Peyer's patch (tissue), 4 donors: ENCODE data around the gene PDLIM7. TPM values are rescaled to one million over a fixed set of nuclear protein-coding genes. Genes with fewer than 3 reads are reported as not detected.

Experiments
- DNase-seq, 3 donors: peaks; one replicate each; pipeline ENCODE4 v3.0.0-alpha.2; 2017 to 2019
- H3K27ac ChIP-seq, 4 donors: fragments of 200-600 bp; sonication (generic); one replicate each; pipeline ENCODE4 v1.5.1; 2016 to 2019
- H3K27me3 ChIP-seq, 2 donors: fragments of 200-600 bp; sonication (generic); one replicate each; pipeline ENCODE4 v1.5.1; 2019
- H3K36me3 ChIP-seq, 3 donors: fragments of 200-600 bp; sonication (generic); one replicate each; pipeline ENCODE4 v1.5.1; 2016 to 2019
- H3K4me1 ChIP-seq, 4 donors: fragments of 200-600 bp; sonication (generic); one replicate each; pipeline ENCODE4 v1.5.1; 2016 to 2019
- H3K4me3 ChIP-seq, 4 donors: fragments of 200-600 bp; sonication (generic); 1 replicate in 3 of 4; 2 replicates in 1 of 4; pipeline ENCODE4 v1.5.1; 2016 to 2019; ENCODE audit warnings: mild to moderate bottlenecking in 1 of 4
- H3K9me3 ChIP-seq, 4 donors: fragments of 200-600 bp; sonication (generic); one replicate each; pipeline ENCODE4 v1.5.1; 2016 to 2019; ENCODE audit warnings: mild to moderate bottlenecking in 1 of 4
- CTCF ChIP-seq, 6 experiments: fragments of 450-650 bp in 4 of 6; fragments of 200-600 bp in 2 of 6; sonication (generic) in 1 of 6; IDR thresholded peaks; one replicate each; pipeline ENCODE4 v1.5.1; 2017 to 2019; ENCODE audit warnings: antibody characterized with exemption in 6 of 6, mild to moderate bottlenecking in 3 of 6, moderate library complexity in 1 of 6
- POLR2A ChIP-seq, 2 donors: fragments of 450-650 bp; IDR thresholded peaks; one replicate each; pipeline ENCODE4 v1.5.1; 2017; ENCODE audit warnings: antibody characterized with exemption in 2 of 2, mild to moderate bottlenecking in 2 of 2, moderate library complexity in 2 of 2
- total RNA-seq, 4 donors: library from RNA; depleted of rRNA; stranded (reverse); fragments of >200 nt; gene quantifications; one replicate each; pipeline ENCODE4 v1.1.0, GENCODE V29; 2016

Gene PDLIM7
- total RNA-seq, 4 donors from 2014 or later: 17.4 to 137 (median 23.3) TPM

DNA sequence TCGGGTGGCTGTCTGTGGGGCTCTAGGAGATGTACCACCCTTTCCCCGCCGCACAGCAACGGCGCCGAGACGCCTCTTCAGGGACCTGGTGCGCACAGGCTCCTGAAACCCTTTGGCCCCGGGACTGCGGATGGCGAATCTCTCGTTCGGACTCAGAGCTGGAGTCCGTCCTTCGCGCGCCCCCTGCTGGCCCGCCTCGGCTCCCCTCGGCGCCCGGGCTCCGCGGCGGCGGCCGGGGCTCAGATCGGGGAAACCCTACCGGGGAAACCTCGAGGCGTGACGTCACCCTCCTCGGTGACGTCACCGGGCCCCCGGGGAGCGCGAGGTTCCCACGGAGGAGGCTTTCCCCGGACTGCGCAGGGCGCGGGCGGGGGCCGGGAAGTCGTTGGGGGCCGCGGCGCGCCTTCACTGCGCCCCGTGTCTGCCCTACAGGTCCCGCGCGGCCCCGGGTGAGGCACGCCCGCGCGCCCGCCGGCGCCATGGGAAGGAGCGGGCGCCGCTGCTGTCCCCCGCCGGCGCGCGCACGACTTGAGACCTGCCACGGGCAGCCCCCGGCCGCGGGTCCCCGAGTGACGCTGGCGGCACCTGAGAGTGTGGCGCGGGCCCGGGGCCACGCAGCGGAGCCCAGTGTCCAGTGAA lies 42.9 kb downstream of the PDLIM7 start:
- Histone ChIP-seq H3K27ac (peak overlapping the region; percentile 80 to 95 (median 91)), H3K4me3 (peak overlapping the region; percentile 71 to 92 (median 74)), H3K27me3 (no peaks in the 10 kb centered on the region), H3K9me3 (no peaks in the 10 kb centered on the region), H3K36me3 (no peaks in the 10 kb centered on the region), H3K4me1 (peaks cover 3 to 24% (median 10%) of the 10 kb centered on the region in 4 donors)
- peak; percentile 93 to 98 (median 97) for DNase-seq
- peak; percentile 97 to 99 (median 98) for TF ChIP-seq CTCF (IDR thresholded peaks at IDR 0.05)
- no peak for TF ChIP-seq POLR2A (IDR thresholded peaks at IDR 0.05)

- Histone ChIP-seq H3K9me3 (no peaks in the 10 kb centered on the region), H3K4me3 (peak overlapping the region; percentile 71 to 92 (median 74)), H3K27ac (peak overlapping the region; percentile 80 to 95 (median 91)), H3K36me3 (no peaks in the 10 kb centered on the region), H3K4me1 (peaks cover 3 to 24% (median 10%) of the 10 kb centered on the region in 4 donors), H3K27me3 (no peaks in the 10 kb centered on the region)
- TF ChIP-seq CTCF (IDR thresholded peaks at IDR 0.05): no peak
- DNase-seq: peak; percentile 61 to 69 (median 68)
These were observed 43.5 kb downstream of the PDLIM7 start for GRCh38 chr5:177453852-177454396.

GRCh38 chr5:177452688-177453638 lies 44.4 kb downstream of the PDLIM7 start:
- H3K27ac ChIP-seq: peak overlapping the region in 1 of 4 donors; percentile 92
- no peak for TF ChIP-seq CTCF (IDR thresholded peaks at IDR 0.05)
- no peak for TF ChIP-seq POLR2A (IDR thresholded peaks at IDR 0.05)
- no peaks in the 10 kb centered on the region for H3K9me3 ChIP-seq
- H3K4me3 ChIP-seq: no peak overlapping the region
- no peaks in the 10 kb centered on the region for H3K27me3 ChIP-seq
- no peaks in the 10 kb centered on the region for H3K36me3 ChIP-seq
- peaks cover 3 to 26% (median 11%) of the 10 kb centered on the region in 4 donors for H3K4me1 ChIP-seq
- no peak for DNase-seq

- H3K9me3 ChIP-seq: no peaks in the 10 kb centered on the region
- no peak overlapping the region for H3K27ac ChIP-seq
- no peak for TF ChIP-seq CTCF (IDR thresholded peaks at IDR 0.05)
- TF ChIP-seq POLR2A (IDR thresholded peaks at IDR 0.05): no peak
- H3K36me3 ChIP-seq: no peaks in the 10 kb centered on the region
- no peaks in the 10 kb centered on the region for H3K27me3 ChIP-seq
- H3K4me3 ChIP-seq: no peak overlapping the region
- no peak for DNase-seq
- H3K4me1 ChIP-seq: peaks cover 4 to 37% (median 23%) of the 10 kb centered on the region in 4 donors
These were observed 46.6 kb downstream of the PDLIM7 start for GRCh38 chr5:177450667-177451424.
